ENCODE data around the gene HUS1.
"Not testable (repeated sequence)": the region's sequence is repeated elsewhere in the genome, so short reads cannot be mapped to it uniquely, and the experiment has no call there.

Gene HUS1

DNA sequence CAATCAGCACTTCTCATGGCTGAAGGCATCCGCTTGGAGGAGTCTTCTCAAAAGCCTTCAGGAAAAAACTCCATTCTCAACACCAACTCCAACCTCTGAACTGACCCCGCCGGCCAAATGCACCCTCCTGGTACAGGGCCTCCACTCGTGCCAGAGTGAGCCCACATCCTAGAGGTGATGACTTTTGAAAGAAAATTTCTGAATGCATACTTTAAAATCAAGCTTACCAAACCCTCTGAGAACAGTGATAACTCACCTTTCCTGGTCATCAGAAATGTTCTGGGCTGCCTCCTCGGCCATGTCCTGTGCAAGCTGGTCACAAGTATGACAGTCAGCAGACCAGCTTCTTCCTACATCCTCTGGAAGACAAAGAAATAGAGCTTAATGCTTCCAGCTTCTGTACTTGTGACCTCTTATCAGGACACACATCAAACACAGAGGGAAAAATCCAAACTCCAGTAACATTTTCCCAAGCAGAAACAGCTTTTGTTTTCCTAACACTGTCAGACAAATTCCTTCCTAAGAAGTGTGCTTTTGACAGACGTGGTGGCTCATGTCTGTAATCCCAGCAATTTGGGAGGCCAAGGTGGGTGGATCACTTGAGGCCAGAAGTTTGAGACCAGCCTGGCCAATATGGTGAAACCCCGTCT lies 31.1 kb downstream of the HUS1 start, which contains the start of gene PKD1L1:
TSS of gene PKD1L1 (minus strand) at position 326 of the 650 bp plus-strand sequence. CDS start at position 300, 26 bp downstream.
- no peak for DNase-seq (ENCODE audit: low read depth, low spot score)
- H3K4me3 ChIP-seq (ENCODE audit: low read length): no peak within 1 kb of the TSS

DNA sequence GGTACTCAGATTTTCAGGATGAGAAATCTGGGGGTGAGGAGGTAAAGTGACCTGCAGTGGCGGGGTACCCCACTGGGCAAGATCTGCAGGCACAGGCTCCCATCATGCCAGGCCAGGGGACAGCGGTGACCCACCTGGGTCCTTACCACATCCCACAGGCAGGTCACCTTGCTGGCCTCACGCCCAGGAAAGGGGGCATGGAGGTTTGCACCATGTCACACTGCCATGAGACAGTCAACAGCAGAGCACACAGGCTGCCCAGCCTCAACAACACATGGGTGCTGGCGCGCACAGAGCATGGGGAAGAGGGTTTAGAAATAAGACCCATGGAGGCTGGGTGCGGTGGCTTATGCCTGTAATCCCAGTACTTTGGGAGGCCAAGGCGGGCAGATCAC lies 32.1 kb downstream of the HUS1 start:
- DNase-seq (ENCODE audit: low read depth, low spot score): no peak
- H3K4me3 ChIP-seq (ENCODE audit: low read length): no peak overlapping the region

- DNase-seq (ENCODE audit: low read depth, low spot score): no peak
- no peak overlapping the region for H3K4me3 ChIP-seq (ENCODE audit: low read length)
Measured at GRCh38 chr7:47946581-47947354, 32.6 kb downstream of the HUS1 start.

GRCh38 chr7:47945261-47946015 lies 34.0 kb downstream of the HUS1 start:
- no peak overlapping the region for H3K4me3 ChIP-seq (ENCODE audit: low read length)
- DNase-seq (ENCODE audit: low read depth, low spot score): peak; percentile 41

DNA sequence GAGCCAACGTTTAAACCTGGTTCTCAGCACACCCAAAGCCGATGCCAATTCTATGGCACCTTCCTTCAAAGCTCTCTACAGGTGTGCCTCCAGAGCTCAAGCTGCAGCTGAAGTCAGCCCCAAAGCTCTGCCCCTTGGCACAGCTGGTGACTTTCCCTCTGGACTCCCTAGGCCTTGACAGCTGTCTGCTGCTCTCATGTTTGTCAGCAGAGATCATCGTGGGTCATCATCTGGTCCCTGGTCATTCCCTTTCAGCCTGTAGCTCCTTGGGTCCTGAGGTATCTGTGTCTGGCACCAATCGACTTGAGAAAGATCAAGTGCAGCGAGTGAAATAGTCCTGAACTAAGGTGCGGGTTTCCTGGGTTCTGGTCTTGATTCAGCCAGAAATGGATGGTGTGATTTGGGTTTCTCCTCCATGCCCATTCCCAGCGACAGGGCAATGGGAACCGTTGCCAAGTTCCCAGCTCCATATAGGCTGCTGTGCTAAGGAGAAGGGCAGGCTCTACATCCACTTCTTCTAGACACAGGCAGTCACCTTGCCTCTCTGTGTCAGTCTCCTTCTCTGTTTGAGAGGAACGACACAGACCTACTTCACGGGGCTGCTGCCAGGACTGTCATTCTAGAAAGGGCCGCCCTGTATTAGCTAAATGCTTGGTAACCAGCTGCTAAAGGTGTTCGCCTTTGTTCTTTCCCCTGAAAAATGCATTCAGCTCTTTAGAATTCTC lies 34.7 kb downstream of the HUS1 start:
- DNase-seq (ENCODE audit: low read depth, low spot score): no peak
- no peak overlapping the region for H3K4me3 ChIP-seq (ENCODE audit: low read length)

DNA sequence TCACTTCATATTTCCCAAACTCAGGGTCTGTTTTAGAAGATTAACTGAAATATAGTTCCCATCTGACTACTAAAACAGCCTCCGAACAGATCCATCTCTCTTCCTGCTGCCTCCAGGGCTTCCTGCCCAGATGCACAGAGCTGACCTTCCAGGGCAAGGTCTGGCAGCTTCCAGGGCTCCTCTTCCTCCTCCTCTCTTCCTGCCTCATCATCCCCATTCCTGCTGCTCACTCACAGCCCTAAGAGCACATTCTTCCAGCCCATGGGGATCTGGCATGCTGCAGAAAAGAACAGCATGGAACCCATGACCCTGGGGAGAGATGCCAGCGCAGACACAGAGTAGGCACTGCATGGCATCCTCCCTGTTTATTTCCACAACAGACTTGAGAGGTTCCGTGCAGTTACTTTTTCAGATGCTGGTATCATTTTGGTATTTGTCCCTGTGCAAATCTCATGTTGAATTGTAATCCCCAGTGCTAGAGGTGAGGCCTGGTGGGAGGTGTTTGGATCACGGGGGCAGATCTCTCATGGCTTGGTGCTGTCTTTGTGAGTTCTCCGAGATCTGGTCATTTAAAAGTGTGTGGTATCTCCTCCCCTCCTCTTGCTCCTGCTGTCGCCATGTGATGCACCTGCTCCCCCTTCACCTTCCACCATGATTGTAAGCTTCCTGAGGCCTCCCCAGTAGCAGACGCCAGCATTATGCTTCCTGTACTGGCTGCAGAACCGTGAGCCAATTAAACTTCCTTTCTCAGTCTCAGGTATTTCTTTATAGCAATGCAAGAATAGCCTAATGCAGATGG lies 35.5 kb downstream of the HUS1 start:
- H3K4me3 ChIP-seq (ENCODE audit: low read length): no peak overlapping the region
- DNase-seq (ENCODE audit: low read depth, low spot score): no peak

DNA sequence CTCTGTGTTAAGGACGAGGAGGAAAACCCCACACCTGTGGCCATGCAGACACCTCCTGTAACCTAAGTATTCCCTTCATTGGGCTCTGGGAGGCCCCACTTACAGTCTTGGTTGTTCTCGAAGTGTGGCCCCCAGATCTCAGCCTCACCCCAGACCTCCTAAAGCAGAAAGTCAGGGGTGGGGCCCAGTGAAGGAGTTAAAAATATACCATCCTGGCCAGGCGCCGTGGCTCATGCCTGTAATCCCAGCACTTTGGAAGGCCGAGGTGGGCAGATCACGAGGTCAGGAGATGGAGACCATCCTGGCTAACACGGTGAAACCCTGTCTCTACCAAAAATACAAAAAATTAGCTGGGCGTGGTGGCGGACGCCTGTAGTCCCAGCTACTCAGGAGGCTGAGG lies 36.8 kb downstream of the HUS1 start:
- not testable (repeated sequence) for H3K4me3 ChIP-seq (ENCODE audit: low read length); DNase-seq (ENCODE audit: low read depth, low spot score)

GRCh38 chr7:47942132-47942531 lies 37.3 kb downstream of the HUS1 start:
- H3K4me3 ChIP-seq (ENCODE audit: low read length): no peak overlapping the region
- DNase-seq (ENCODE audit: low read depth, low spot score): no peak

DNA sequence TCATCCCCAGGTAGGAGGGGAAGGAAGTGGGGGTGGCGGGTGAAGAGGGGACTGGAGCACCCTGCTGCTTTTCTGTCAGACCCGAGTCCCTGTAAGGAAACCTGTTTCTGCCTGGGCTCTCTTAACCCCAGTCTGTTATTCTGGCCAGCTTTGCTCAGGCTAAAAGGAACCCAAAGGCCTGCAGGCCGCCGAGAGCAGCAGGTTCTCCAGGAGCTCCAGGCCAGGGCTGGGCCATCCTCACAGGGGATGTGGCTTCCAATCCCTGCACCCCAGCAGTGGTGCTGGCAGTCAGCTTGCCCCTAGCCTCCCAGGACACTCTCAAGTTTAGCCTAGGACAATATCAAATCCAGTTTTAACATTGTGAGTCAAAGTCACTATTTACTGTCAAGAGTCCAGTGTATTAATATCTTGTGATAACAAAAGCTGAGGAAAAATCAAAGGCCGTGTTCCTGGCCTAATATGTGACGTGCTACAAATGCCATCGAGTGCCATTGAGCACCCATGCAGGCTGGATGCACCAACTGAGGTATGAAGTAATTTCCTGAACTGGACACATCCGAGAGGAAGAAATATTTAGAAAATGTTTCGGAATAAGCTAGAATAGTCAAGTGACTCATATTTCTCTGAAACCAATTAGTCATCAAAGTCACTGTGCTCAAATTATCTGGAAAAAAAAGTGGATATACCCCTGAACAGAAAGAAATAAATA lies 38.1 kb downstream of the HUS1 start:
- no peak overlapping the region for H3K4me3 ChIP-seq (ENCODE audit: low read length)
- no peak for DNase-seq (ENCODE audit: low read depth, low spot score)

DNA sequence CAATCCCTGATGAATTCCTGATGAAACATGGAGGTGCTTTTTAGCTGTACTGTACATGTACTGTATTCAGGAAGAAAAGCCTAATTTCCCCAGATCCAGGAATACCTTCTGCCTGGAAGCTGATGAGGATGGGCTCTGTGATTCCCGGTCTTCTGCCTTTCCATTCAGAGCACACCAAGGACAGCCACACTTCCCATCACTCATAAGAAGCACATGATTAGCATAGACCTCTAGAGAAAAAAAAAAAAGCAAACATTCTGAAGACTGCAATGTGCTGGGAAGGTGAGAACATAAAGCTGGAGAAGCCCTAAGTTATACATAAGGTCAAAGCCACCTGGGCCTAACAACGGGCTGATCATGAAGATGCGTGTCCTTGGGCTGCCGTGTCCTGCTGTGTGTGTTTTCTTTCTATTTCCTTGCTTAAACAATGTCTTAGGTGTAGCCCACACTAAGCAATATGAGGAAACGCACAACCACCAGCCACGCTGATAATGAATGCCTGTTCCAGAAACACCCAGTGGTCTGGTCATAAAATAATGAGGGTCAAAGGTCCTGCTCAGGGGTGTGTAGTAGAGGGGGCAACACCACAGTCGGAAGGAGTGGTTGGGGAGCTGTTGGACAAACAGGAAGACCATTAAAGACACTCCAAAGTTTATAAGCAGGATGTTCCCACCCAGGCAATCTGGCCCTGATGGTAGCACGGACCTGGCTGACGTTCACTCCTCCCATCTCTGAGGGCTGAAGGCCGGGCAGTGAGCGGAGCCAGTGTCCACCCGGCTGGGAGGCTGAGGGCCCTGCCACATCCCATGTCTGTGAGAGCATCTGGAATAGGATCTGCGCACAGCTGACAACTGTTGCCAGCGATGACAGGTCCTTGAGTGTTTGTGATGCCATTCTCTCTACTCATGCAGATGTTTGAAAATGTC lies 39.1 kb downstream of the HUS1 start:
- no peak for DNase-seq (ENCODE audit: low read depth, low spot score)
- no peak overlapping the region for H3K4me3 ChIP-seq (ENCODE audit: low read length)

GRCh38 chr7:47939425-47940036 lies 39.9 kb downstream of the HUS1 start:
- DNase-seq (ENCODE audit: low read depth, low spot score): no peak
- no peak overlapping the region for H3K4me3 ChIP-seq (ENCODE audit: low read length)

- DNase-seq (ENCODE audit: low read depth, low spot score): no peak
- H3K4me3 ChIP-seq (ENCODE audit: low read length): no peak overlapping the region
Measured at GRCh38 chr7:47938574-47939165, 40.7 kb downstream of the HUS1 start.

GRCh38 chr7:47937711-47938573 lies 41.5 kb downstream of the HUS1 start:
- no peak overlapping the region for H3K4me3 ChIP-seq (ENCODE audit: low read length)
- no peak for DNase-seq (ENCODE audit: low read depth, low spot score)

DNA sequence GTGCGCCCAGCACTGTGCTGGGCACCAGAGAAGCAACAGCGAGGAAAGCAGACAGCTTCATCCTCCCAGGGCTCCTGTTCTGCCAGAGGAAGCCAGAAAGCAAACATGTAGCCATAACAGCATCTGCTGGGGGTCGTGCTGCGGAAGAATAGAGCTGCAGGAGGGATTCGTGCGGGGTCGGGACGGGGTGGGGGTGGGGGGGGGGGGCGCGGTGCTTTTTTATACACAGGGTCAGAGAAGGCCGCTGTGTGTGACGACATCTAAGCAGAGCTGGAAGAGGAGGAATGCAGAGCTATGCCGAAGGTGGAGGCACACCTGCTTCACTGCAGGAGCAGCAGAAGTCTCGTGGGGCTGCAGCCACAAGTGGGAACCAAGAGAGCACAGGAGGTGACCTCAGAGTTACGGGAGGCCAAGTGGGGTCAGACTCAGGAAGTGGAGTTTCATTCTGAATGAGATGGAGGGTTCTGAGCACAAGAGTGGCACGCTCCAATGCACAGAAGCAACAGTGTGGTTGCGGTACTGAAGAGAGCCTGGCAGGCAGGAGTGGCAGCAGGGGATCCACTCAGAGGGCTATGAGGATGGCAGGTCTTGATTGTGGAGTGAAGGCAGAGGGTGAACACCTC lies 42.2 kb downstream of the HUS1 start:
- H3K4me3 ChIP-seq (ENCODE audit: low read length): no peak overlapping the region

GRCh38 chr7:47936323-47936722 lies 43.1 kb downstream of the HUS1 start:
- no peak overlapping the region for H3K4me3 ChIP-seq (ENCODE audit: low read length)
- no peak for DNase-seq (ENCODE audit: low read depth, low spot score)

More for the DNA sequence above, 42.2 kb downstream of the HUS1 start:
- no peak for DNase-seq (ENCODE audit: low read depth, low spot score)
